ENCODE measurements around the gene EFCAB6.

- no peak for TF ChIP-seq CTCF (IDR thresholded peaks at IDR 0.05)
- no peak for TF ChIP-seq POLR2A (IDR thresholded peaks at IDR 0.05)
These were observed 8.7 kb upstream of the EFCAB6 start for GRCh38 chr22:43820651-43821305.
